Activated CD8-positive, alpha-beta memory T cell treated with anti-CD3 and anti-CD28 coated beads, Interleukin-2, amount 50 U/mL, for 1 hour (primary cell): ENCODE measurements around the gene CDKAL1.

Source experiments
- DNase-seq: peaks from one replicate; pipeline ENCODE4 v3.0.0-alpha.2; 2020; ENCODE audit errors: extremely low read depth

The CDKAL1 gene

DNA sequence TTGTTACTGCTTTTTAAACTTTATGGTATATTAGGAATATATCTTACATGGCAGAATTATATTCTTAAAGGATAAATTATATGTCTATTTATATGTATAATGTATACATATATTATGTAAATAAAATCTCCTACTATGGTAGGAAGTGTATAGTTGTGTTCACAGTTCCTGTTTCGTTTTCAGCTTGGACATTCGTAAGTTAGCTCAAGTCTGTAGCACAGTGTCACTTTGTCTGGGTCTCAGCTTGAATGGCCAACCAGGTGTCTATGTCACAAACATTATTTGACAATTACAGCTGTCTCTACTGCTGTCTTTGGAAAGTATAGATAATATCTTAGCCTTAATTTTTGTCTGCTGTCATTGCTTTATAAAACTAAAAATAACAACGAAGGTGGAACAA, 303.9 kb downstream of the CDKAL1 start:
- no peak for DNase-seq

DNA sequence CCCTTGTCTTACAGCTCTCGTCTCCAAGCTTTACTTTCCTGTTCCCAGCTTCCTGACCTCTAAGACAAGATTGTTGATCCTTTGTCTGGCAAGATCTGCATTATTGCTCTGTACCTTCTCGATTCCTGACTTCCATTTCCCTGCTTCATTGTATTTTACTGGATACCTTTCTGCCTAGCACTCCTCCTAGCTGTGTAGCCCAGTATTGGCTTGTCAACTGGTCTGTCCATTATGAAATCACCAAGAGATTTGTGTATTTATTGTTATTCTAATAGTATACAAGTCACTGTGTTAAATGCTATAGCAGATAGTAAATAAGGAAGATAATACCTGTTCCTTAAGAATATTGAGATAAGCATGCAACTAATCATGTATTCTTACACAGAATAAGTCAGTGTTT, 305.4 kb downstream of the CDKAL1 start:
- no peak for DNase-seq

DNA sequence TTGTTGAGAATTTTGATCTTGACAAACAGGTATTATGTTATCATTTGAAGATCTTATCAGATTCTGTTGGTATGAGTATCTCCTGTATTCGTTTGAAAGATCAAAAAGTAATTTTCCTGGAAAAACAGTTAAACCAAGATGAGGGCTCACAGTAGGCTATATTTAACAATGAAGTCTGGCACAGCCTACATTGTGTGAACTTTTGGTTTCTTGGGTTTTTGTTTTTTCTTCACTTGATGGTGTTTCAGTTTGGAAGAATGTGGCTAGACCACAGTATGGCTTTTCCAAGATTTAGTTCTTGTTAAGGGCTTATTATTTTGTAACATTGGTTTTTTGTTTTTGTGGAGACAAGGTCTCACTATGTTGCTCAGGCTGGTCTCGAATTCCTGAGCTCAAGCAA, 306.4 kb downstream of the CDKAL1 start:
- DNase-seq = no peak

DNA sequence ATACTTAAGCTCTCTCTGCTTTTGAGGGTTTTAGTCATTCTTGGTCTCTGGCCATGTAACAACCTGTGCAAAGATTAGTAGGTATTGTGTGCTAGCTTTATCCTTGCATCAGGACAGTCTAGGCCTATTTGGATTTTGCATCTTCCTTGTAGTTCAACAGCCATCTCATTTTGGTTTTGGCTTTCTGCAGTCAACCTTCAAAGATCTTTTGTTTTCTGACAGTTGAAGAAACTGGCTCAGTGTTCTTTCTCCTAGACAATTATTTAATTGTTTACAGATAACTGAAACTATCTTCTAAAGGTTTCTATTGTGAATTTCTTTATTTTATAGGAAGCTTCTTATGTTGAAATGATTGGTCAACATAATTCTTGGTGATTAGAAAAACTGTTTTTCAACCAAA, 307.5 kb downstream of the CDKAL1 start:
- DNase-seq = no peak

DNA sequence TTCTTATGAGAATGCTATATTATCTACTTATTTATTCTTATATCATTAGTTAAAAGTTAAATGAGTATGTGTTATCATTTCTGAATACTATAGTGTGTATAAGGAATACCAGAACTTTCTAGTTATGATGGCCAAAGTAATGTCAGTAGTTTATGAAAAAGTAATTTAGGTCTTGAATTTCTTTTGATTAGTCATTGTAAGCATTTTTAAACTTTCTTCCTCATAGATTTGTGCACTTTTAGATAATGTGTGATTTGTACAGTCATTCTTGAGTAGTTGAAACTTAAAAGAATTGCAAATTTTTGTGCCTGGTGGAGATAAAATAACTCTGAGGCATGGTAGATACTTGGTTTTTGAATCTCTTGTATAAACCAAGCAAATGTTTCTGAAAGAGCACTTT, 311.3 kb downstream of the CDKAL1 start:
- DNase-seq = no peak

DNA sequence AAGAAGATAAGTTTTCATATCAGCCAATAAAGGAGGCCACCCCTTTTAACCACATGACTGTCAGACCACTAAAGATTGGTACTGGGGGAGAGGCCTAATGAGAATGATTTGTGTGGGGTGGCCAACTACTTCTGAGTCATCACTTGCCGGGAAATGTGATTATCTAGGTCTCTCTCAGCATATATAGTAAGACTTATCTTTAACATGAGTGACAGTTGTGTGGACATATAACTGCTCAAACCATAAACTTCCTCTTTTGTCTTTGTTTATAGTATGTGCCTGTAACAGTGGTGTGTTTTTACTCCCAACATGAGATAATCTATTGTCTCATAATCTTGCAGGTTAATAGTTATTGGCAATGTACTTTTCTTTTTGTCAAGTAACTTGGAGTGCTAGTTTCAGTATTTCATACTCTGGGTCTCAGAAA, 312.4 kb downstream of the CDKAL1 start:
- no peak for DNase-seq

DNA sequence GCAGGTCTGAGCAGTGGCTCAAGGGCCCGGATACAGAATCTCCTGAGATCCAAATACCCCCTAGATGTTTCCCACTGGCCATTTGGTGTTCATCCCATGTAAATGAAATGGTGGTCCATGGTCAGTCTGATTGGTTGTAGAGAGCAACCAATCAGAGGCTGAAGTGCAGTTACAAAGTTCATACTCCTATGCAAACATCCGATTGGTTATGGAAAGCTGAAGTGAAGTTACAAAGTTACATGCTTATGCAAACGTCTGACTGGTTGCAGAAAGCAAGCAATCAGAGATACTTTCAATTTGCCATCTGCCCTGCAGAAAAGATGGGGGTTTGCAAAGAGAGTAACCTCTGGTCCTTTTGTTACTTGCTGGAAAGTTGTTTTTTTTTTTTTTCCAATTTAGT, 313.6 kb downstream of the CDKAL1 start:
- no peak for DNase-seq

DNA sequence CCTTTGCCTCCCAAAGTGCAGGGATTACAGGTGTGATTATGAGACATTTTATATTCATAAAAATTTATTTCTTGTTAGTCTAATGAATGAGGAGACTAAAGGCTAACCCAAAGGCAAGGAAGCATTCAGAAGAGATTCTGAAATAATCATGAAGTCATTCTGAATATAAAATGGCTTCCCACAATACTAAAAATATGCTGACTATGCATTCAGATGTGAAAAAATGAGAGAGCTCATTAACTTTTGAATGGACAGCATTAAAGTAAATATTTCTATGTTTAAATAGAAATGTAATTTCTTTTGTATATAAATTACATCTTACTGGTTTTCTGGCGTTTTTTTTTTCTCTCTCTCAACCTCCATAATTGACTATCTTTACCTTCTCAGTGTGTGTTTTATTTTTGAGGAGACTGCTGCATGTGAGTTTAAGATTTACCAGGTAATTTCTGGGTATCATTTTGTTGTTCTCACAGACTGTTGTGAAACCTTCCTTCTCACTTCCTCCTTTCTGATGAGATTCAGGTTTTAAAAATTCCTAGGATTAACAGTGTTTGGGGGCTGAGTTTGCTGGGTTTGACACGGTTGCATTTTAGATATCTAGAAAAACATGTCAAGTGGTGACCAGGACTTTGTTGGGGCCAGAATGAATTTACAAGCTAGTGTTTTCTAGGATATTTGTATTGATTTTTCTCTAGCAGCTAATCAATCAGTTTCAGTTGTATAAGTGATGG, 316.6 kb downstream of the CDKAL1 start:
- no peak for DNase-seq

DNA sequence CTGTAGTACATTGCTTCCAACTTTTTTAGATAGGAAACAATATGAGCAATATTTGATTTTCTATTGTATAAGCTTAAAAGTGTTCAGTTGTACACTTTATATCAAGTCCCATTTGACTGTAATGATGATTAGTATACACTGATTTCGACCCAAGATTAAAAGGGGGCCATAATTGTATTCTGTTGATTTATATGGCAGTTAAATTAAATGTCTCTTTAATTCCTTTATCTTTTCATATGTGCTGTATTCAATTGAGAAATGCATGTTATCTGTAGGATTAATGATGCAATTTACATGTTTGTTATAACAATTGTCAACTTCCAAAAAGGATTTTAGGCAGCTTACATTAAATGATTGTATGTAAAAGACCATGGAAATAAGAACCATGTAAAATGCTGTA, 317.5 kb downstream of the CDKAL1 start:
- DNase-seq = no peak

DNA sequence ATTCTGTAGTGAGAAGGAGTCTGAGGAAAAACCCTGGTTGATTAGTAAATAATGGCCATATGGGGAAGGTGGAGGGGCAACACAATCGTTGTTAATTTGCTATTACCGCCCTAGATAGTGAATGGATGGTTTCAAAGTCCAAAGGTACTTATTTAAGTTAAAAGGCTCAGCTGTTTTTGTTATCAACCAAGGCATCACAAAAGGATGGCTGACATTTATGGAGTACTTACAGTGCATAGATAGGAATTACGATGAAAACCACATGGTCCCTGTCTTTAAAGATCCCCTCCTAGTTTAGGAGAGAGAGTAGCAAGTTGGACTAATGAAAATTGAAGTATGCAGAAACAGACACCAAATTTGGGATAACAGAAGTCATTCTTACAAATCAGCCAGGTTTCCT, 319.6 kb downstream of the CDKAL1 start:
- DNase-seq = no peak

DNA sequence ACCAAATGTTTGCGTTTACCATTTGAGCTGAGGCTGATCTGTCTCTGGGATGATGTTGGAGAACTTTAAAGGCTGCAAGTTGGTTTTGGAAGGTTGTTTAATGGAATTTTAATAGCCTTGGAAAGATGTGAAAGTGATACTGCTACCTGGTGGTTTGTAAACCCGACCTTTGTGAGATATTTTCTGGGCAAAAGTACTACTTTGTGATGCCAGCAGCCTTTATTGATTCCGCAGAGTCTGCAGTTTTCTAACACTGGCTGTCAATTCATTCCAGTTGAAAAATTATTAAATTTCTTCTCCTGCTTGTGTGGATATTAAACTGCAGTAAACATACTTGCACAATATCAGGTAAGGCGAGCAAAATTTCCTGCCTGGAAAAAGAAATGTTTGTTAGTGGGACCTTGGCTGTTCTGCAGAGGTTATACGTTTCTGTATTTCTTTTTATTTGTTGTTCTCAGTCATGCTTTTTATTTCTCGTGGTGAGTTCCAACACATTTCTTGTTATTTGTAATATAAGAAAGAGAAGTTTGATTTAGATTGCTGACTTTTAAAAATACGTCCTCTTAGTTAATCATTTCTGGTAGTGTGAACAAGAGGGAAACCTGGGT, 322.5 kb downstream of the CDKAL1 start:
- no peak for DNase-seq

DNA sequence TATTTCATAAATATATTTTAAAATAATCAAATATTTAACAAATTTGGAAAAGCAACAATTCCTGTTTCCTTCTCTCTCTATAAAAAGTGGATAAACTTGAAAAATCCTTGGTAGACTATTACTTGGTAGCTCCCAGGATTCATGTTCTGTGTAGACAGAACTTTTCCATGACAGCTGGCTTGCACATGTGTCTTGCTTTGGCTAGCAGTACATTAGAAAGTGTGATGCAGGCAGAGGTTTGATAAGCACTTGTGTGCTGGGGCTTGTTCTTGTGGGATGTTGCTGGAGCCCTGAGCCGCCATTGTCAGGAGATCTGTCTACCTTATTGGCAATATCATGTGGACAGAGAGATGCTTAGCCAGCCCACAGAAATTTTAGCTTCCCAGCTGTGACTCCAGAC, 327.2 kb downstream of the CDKAL1 start:
- no peak for DNase-seq

DNA sequence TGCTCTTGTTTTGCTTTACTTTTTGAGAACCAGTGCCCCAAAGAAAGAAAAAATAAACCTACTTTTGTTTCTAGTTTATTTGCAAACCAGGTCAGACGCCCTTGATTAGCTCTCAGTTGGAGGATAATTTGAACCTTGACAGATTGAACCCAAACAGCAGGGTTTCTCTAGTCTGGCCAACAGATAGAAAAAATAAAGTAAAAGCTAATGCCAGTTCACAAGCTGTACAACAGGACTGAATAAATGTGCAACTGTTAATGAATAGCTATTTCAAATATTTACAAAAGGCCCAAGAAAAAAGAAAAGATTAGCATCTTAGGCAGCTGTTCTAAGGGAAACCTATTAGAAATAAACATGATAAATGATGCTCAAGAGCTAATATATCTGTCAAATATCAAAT, 331.8 kb downstream of the CDKAL1 start:
- no peak for DNase-seq

DNA sequence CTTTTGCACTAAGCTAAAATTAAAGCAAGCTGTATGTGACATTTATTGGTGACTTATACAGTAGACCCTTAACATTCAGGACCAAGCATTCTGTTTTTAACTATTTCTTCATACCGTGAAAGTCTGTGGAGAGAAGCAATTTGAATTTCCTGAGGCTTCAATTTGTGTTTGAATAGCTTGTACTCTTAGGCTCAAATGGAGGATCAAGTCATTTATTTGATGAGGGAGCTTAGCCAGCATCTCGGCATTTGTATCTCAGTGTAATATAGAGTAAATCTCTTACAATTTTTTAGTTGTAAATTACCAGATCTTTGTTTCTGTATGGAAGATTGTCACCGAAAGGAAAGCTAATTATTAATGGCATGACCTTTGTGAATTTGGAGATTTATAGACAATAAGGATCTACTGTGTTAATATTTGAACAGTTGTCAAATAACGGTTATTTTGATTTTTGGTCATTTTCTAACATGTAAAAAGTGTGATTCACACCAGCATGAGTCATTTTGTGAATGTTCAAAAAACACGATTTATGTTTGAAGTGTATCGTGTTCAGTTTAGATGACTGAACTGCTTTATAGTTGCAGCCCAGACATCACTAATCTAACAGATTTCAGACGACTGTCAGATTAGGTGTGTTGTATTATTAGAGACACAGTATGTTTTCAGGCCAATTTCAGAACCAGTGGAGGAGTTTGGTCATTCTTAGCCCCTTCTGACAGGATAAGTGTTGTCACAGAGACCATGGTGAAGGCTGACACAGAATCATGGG, 332.9 kb downstream of the CDKAL1 start:
- DNase-seq = no peak

DNA sequence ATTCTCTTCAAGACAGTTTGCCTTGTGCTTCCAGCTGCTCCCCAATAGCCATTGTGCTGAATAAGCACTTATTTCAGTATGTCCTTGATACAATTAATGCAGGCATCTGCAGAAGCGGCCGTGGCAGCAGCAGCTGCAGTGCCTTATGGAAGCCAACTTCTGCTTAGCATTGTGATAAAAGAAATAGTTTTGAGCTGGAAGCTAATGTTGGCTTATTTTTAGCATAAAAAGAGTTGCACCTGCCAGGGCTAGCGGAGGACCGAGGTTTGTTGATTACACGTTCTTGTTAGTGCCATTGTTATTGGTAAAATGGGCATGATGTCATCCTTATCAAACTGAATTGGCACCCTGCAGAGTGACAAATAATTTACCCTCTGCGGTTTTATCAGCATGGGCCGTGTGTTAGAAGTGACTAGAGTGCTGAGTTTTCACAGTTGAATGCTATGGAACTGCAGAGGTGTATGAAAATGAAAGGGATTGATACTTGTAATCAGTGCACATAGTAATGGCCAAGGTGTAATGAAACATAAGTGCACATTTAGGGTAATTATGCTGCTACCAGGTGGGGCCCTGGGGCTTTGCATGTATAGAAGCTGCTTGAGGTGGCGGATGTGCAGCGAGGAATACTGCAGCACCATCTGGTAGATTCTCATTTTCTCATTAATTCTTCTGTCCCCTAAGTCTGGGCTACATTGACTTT, 334.3 kb downstream of the CDKAL1 start:
- no peak for DNase-seq

DNA sequence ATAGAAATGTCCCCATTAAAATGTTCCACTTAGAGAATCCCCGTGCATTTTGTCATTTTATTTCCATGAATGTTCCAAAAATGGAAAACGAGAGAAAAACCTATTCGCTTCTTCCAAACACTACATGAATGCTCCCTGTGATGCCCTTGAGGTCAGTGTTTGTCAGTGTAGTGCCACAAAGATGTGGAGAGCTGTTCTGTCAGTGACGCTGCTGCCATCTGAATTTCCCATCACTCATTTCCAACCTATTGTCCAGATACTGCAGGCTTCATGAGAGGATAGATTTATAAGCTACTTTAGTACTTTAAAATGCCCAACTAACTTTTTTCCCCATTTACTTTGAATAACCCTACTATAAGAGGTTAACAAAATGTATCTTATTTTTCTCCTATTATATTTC, 335.8 kb downstream of the CDKAL1 start:
- DNase-seq = no peak

DNA sequence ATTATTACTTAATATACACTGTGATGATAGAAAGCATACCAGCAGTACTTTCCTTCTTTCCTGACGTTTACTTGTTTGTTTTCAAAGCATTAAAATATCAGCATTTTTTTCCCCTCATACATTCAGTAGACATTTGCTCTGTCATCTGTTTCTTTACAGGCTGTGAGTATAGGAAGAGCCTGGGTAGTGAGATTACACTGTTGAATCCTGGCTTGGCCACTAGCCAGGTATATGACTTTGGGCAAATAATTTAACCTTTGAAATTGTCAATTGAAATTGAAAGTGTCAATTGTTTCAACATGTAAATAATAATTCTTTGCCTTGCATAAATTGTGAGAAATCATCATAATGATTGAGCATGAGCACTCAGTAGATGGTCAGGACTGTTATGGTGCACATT, 336.2 kb downstream of the CDKAL1 start:
- DNase-seq = no peak

DNA sequence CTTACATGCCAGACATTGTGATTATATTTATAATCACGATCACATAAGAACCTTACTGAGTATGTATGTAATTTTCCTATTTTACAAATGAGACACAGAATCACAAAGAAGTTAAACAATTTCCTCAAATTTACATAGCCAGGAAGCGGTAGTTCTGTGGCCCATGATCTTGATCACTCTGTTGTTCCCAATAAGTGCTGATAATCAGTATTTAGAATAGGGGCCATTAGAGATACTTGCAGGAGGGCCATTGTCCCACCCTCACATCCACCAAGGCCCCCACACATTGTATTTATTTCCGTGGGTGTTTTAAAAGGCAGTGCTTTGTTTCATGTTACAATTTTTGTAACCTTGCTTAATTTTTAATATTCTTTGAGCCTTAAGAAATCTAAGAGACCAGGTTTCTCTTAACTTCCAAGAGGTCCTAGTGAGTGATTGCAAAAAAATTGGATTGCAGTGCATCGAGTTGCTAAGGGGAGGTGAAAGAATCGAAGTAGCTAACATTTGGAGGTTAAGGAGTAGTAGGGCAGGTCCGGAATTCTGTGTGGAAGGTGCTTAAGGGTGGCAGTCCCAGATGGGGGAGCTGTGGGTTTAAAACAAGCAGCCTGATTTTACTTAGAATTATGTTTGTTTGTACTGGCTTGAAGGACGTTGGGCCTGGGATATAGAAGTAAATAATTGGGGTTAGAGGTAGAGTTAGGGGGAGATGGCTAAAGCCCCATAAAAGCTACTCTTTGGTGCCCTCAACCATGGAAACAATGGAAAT, 339.4 kb downstream of the CDKAL1 start:
- no peak for DNase-seq

DNA sequence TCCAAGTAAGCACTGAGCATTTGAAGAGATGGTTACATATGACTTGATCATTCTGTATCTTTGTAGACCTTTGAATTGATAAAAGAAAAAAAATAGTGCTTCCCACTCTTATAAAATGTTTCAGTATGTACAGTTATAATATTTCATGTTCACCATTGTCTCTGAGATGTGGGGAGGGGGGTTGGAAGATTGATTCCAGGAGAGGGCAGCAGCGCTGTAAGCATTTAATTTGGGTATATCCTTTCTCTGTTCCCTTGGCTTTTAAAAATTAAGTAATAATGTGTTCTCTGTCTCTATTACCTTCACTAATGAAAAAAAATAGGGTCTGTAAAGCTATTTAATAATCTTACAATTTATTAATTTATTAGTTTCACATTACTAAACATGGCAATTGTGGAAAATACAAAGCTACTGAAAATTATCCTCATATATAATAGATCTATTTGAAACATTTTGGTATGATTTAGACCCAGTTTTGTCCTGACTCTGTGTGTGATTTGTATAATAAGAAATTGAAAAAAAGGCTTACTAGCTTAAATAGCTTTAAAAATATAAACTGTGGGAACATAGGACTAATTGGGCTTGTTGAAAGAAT, 341.2 kb downstream of the CDKAL1 start:
- DNase-seq = no peak

DNA sequence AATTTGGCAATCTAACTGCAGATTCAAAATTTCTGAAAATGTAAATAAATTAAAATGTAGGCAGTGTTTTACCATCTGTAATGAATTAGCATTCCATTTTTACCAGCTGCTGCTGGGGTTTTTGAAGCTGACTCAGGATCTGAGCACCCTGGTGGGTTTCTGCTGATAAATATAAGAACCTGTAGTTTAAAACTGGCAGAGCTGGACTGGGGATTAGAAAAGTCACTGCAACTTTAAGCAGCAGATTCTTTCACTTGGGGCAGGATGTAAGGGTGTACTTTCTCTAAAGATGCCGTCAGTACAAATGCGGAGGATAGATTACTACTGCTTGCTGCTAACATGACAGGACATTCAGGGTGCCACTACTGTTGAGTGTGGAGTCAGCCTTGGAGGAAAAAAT, 341.8 kb downstream of the CDKAL1 start:
- no peak for DNase-seq

DNA sequence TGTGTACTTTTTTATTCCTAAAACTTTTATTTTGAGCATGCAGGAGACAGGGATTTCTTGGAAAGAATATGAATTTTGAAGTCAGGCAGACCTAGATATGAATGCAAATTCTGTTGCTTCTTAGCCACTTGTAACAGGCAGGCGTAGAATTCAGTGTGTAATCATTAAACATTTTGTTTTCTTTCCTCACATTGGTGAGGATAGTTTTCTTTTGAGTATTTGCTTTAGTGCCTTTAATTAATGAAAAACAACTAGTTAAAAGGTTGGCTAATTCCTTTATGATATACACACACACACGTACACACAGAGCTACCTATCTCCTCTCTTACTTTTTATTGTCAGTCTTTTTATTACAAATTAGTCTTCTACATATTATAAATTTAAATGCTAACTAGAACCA, 342.3 kb downstream of the CDKAL1 start:
- DNase-seq = no peak
